ENCODE data around the gene TWF2. TPM values are rescaled to one million over a fixed set of nuclear protein-coding genes. Genes with fewer than 3 reads are reported as not detected.
"Not testable (repeated sequence)": the region's sequence is repeated elsewhere in the genome, so short reads cannot be mapped to it uniquely, and the experiment has no call there.

Gene TWF2
- total and polyA plus RNA-seq, 9 donors: 22.0 to 36.6 (median 29.2) TPM

DNA sequence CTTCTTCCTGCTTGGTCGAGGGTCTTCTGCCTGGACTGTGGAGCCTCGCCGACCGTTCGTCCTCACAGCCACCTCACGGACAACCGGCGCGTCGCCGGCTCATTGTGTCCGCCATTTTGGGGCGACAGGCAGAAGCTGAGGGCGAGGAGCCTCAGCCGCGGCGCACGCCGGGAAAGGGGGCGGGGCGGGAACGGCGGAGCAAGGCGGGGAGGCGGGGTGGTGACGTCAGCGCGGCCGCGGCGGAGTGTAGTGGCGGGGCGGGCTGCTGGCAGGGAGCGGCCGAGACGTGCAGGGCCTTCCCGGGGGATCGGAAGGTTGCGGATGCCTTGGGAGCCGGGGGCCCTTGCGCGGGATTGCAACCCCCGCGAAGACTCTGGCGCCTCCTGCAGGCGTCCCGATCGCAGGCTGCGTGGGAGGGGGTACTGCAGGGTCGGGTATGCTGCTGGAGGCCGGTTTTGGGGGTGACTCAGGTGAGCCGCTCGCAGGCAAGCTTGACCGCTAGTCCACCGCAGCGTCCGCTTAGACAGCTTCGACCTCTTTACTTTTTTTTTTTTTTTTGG lies 39.6 kb upstream of the TWF2 start, which contains the start of gene WDR82:
TSS of gene WDR82 (minus strand) at position 140 of the 560 bp plus-strand sequence. CDS start 288 bp downstream, outside the sequence.
- H3K36me3 ChIP-seq (ENCODE audit: control insufficient read depth, insufficient read depth, low read length): peaks cover 15% of the 10 kb centered on the region
- H3K27me3 ChIP-seq (ENCODE audit: control insufficient read depth, insufficient read depth, low read length): no peaks in the 10 kb centered on the region
- no peaks in the 10 kb centered on the region for H3K9me3 ChIP-seq (replicated peaks; ENCODE audit: control insufficient read depth, low read depth, low read length)
- peak; percentile 98 for DNase-seq
- H3K4me3 ChIP-seq (ENCODE audit: low read length): peak within 1 kb of the TSS; percentile 74
- under 1% methylated on average over 52 of the region's 58 CpGs for WGBS (ENCODE audit: insufficient coverage)
- H3K4me1 ChIP-seq (ENCODE audit: control insufficient read depth, insufficient read depth, low read length): peaks cover 31% of the 10 kb centered on the region
- peak within 1 kb of the TSS; percentile 96 for H3K27ac ChIP-seq (ENCODE audit: low read length)

DNA sequence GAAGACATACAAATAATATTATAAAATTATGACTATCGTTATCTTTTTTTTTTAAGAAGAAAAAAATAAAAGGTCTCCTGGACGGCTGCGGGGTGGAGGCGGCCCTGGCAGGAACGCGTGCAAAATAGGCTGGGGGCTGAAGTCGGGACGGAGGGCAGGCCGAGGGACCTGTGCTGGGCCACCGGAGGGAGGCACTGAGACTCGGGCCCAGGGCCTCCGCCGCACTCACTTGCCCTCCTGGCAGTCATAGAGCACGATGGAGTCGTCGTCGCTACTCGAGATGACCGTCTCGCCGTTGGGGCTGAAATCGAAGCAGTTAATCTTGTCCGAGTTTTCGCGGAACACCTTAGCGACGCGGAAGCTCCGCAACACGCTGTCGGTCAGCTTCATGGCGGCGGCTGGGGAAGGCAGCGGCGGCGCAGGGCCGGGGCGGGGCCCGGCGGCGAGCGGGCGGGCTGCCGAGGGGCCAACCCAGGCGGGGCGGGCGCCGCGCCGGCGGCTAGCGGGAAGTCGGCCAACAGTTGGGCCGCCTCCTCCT lies 39.1 kb upstream of the TWF2 start:
- H3K27me3 ChIP-seq (ENCODE audit: control insufficient read depth, insufficient read depth, low read length): no peaks in the 10 kb centered on the region
- peak overlapping the region; percentile 96 for H3K27ac ChIP-seq (ENCODE audit: low read length)
- H3K4me1 ChIP-seq (ENCODE audit: control insufficient read depth, insufficient read depth, low read length): peaks cover 31% of the 10 kb centered on the region
- peak overlapping the region; percentile 74 for H3K4me3 ChIP-seq (ENCODE audit: low read length)
- DNase-seq: no peak
- H3K36me3 ChIP-seq (ENCODE audit: control insufficient read depth, insufficient read depth, low read length): peaks cover 18% of the 10 kb centered on the region
- WGBS (ENCODE audit: insufficient coverage): under 1% methylated on average over 46 of the region's 54 CpGs
- H3K9me3 ChIP-seq (replicated peaks; ENCODE audit: control insufficient read depth, low read depth, low read length): no peaks in the 10 kb centered on the region

DNA sequence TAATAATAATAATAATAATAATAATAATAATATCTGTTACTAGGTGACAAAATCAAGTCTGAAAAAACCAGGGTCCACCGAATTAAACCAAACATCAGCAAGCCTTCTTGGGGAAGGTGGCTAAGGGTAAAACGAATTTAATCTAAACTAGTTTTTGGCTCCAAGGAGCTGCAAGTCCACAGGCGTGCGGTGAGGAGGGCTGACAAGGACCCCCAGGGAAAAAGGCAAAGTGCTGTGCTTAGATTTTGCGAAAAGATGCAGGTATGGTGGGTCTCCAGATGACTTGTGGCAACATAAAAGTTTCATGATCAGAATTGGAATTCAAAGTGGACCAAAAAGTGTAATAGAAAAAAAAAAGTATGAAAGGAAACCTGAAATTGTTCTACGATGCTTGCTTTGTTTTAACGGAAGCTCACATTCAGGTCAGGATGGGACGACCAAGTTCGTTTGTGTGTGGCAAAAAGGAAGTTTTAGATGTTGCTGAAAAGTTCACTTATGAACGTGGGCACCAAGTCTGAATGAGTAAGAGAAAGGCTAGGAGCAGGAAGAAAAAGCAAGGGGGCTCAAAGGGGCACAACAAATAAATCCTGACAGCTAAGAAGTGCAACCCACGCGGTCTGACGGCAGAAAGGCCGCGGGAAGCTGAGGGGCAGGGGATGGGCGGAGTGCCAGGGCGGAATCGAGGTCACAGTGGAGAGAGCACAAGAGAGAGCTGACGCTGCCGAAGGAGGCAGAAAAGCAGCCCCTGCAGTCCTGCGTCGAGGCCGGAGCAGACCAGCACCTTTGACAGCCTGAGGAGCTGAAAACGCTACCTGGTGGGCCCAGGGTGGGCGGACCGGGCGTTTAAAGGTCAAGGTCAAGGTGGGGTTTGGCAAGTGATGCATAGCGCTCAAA lies 38.4 kb upstream of the TWF2 start:
- WGBS (ENCODE audit: insufficient coverage): 1% methylated on average over 23 of the region's 28 CpGs
- Histone ChIP-seq H3K27ac (ENCODE audit: low read length) (peak overlapping the region; percentile 96), H3K4me3 (ENCODE audit: low read length) (peak overlapping the region; percentile 74), H3K27me3 (ENCODE audit: control insufficient read depth, insufficient read depth, low read length) (no peaks in the 10 kb centered on the region), H3K9me3 (replicated peaks; ENCODE audit: control insufficient read depth, low read depth, low read length) (no peaks in the 10 kb centered on the region), H3K36me3 (ENCODE audit: control insufficient read depth, insufficient read depth, low read length) (peaks cover 21% of the 10 kb centered on the region), H3K4me1 (ENCODE audit: control insufficient read depth, insufficient read depth, low read length) (peaks cover 33% of the 10 kb centered on the region)
- DNase-seq: peak; percentile 81

DNA sequence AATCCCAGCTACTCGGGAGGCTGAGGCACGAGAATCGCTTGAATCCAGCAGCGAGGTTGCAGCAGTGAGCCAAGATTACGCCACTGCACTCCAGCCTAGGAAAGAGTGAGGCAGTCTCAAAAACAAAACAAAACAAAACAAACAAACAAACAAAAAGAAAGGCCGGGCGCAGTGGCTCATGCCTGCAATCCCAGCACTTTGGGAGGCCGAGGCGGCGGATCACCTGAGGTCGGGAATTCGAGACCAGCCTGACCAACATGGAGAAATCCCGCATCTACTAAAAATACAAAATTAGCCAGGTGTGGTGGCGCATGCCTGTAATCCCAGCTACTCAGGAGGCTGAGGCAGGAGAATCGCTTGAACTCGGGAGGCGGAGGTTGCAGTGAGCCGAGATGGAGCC lies 35.8 kb upstream of the TWF2 start:
- H3K27ac ChIP-seq (ENCODE audit: low read length); H3K4me3 ChIP-seq (ENCODE audit: low read length); DNase-seq; H3K9me3 ChIP-seq (replicated peaks; ENCODE audit: control insufficient read depth, low read depth, low read length); H3K27me3 ChIP-seq (ENCODE audit: control insufficient read depth, insufficient read depth, low read length): not testable (repeated sequence)
- H3K36me3 ChIP-seq (ENCODE audit: control insufficient read depth, insufficient read depth, low read length): peaks cover 25% of the 10 kb centered on the region
- WGBS (ENCODE audit: insufficient coverage): 77% methylated on average over 5 of the region's 18 CpGs
- peaks cover 33% of the 10 kb centered on the region for H3K4me1 ChIP-seq (ENCODE audit: control insufficient read depth, insufficient read depth, low read length)

DNA sequence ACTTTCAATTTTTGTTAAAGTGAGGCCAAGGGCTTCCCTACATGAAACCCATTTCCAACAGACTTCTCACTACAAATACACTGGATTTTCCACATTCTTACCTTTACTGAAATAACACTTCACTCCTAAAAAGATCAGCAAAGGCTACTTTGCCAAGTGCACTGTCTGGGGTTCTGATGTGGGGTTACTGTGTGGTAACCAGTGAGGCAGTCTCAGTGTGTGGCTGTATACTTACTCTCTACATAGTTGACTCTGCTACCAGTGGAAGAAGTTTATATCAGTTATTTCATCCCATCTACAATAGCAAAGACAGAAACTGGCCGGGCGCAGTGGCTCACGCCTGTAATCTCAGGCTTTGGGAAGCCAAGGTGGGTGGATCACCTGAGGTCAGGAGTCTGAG lies 33.9 kb upstream of the TWF2 start:
- Histone ChIP-seq H3K9me3 (replicated peaks; ENCODE audit: control insufficient read depth, low read depth, low read length) (no peaks in the 10 kb centered on the region), H3K4me3 (ENCODE audit: low read length) (no peak overlapping the region), H3K36me3 (ENCODE audit: control insufficient read depth, insufficient read depth, low read length) (peaks cover 36% of the 10 kb centered on the region), H3K4me1 (ENCODE audit: control insufficient read depth, insufficient read depth, low read length) (peaks cover 25% of the 10 kb centered on the region), H3K27me3 (ENCODE audit: control insufficient read depth, insufficient read depth, low read length) (no peaks in the 10 kb centered on the region), H3K27ac (ENCODE audit: low read length) (no peak overlapping the region)
- WGBS (ENCODE audit: insufficient coverage): no CpG with 5 or more reads among the region's 3 CpGs
- no peak for DNase-seq

DNA sequence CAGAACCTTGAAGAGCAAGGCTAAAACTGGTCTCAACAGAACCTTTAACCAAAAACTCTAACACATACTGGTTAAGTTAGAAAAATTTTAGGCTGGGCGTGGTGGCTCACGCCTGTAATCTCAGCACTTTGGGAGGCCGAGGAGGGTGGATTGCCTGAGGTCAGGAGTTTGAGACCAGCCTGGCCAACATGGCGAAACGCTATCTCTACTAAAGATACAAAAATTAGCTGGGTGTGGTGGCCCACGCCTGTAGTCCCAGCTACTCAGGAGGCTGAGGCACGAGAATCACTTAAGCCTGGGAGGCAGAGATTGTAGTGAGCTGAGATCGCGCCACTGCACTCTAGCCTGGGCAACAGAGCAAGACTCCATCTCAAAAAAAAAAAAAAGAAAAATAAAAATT lies 33.2 kb upstream of the TWF2 start:
- not testable (repeated sequence) for H3K4me3 ChIP-seq (ENCODE audit: low read length); H3K27me3 ChIP-seq (ENCODE audit: control insufficient read depth, insufficient read depth, low read length); H3K27ac ChIP-seq (ENCODE audit: low read length); H3K9me3 ChIP-seq (replicated peaks; ENCODE audit: control insufficient read depth, low read depth, low read length); DNase-seq
- H3K4me1 ChIP-seq (ENCODE audit: control insufficient read depth, insufficient read depth, low read length): peaks cover 25% of the 10 kb centered on the region
- no CpG with 5 or more reads among the region's 9 CpGs for WGBS (ENCODE audit: insufficient coverage)
- peaks cover 38% of the 10 kb centered on the region for H3K36me3 ChIP-seq (ENCODE audit: control insufficient read depth, insufficient read depth, low read length)

DNA sequence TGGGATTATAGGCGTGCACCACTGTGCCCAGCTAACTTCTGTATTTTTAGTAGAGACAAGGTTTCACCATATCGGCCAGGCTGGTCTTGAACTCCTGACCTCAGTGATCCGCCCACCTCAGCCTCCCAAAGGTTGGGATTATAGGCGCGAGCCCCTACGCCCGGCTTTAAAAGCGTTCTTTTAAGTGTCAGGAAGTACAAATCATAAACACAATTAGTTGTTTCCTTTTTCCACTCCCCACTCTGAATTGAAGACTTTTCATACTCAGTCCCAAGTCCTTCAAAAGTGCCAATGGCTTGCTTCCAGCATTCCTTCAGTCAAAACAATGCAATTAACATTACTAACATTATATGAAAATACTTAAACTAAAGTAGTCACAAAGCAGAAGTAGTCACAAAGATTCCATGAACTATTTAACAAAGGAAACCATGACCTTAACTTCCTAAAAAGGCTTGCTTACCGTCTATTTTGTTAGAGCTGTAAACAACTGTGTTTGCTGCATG lies 31.3 kb upstream of the TWF2 start:
- Histone ChIP-seq H3K36me3 (ENCODE audit: control insufficient read depth, insufficient read depth, low read length) (peaks cover 51% of the 10 kb centered on the region), H3K4me1 (ENCODE audit: control insufficient read depth, insufficient read depth, low read length) (peaks cover 12% of the 10 kb centered on the region), H3K27me3 (ENCODE audit: control insufficient read depth, insufficient read depth, low read length) (no peaks in the 10 kb centered on the region), H3K27ac (ENCODE audit: low read length) (peak overlapping the region; percentile 49), H3K4me3 (ENCODE audit: low read length) (no peak overlapping the region), H3K9me3 (replicated peaks; ENCODE audit: control insufficient read depth, low read depth, low read length) (no peaks in the 10 kb centered on the region)
- DNase-seq: peak; percentile 48
- 45% methylated on average over 6 of the region's 9 CpGs for WGBS (ENCODE audit: insufficient coverage)

DNA sequence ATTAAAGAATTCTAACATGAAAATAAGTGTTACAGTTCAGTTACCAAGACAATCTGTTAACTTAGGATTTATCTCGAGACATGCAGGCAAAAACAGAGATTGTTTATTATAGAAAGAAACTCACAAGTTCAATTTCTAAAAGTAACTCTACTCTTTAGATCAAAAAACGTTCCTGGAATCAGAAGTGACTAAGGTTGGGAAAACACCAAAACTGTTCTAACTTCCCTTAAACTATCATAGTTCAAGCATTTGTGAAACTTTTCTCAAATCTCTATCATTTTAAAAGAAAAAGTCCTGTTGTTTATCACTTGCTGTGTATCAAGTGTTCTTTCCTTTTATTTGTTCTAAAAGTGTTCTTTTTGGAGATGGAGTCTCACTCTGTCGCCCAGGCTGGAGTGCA lies 30.8 kb upstream of the TWF2 start:
- H3K27me3 ChIP-seq (ENCODE audit: control insufficient read depth, insufficient read depth, low read length): no peaks in the 10 kb centered on the region
- H3K9me3 ChIP-seq (replicated peaks; ENCODE audit: control insufficient read depth, low read depth, low read length): no peaks in the 10 kb centered on the region
- peak overlapping the region; percentile 49 for H3K27ac ChIP-seq (ENCODE audit: low read length)
- DNase-seq: no peak
- peaks cover 12% of the 10 kb centered on the region for H3K4me1 ChIP-seq (ENCODE audit: control insufficient read depth, insufficient read depth, low read length)
- H3K36me3 ChIP-seq (ENCODE audit: control insufficient read depth, insufficient read depth, low read length): peaks cover 52% of the 10 kb centered on the region
- no peak overlapping the region for H3K4me3 ChIP-seq (ENCODE audit: low read length)
- no CpG with 5 or more reads among the region's 3 CpGs for WGBS (ENCODE audit: insufficient coverage)

DNA sequence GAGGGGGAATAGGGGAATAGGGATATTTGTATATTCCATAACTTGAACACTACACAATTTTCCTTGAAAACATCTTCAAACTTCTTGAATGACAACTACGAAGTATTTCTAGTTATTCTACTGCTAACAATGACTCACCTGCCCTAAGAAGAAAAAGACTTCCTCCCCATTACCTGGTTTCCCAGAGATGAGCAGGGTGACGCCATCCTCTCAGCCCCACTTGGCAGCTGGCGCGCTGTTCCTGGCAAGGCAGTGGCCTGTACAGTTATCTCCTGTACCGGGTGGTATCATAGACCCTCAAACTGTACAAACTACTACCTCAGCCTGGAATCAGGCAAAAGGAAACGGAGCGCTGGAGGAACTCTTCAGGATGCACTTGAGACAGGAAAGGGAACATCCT lies 29.1 kb upstream of the TWF2 start:
- H3K4me1 ChIP-seq (ENCODE audit: control insufficient read depth, insufficient read depth, low read length): peaks cover 7% of the 10 kb centered on the region
- no peak for DNase-seq
- H3K27ac ChIP-seq (ENCODE audit: low read length): no peak overlapping the region
- H3K27me3 ChIP-seq (ENCODE audit: control insufficient read depth, insufficient read depth, low read length): no peaks in the 10 kb centered on the region
- no peak overlapping the region for H3K4me3 ChIP-seq (ENCODE audit: low read length)
- peaks cover 57% of the 10 kb centered on the region for H3K36me3 ChIP-seq (ENCODE audit: control insufficient read depth, insufficient read depth, low read length)
- no peaks in the 10 kb centered on the region for H3K9me3 ChIP-seq (replicated peaks; ENCODE audit: control insufficient read depth, low read depth, low read length)
- WGBS (ENCODE audit: insufficient coverage): 92% methylated on average over 6 of the region's 7 CpGs

DNA sequence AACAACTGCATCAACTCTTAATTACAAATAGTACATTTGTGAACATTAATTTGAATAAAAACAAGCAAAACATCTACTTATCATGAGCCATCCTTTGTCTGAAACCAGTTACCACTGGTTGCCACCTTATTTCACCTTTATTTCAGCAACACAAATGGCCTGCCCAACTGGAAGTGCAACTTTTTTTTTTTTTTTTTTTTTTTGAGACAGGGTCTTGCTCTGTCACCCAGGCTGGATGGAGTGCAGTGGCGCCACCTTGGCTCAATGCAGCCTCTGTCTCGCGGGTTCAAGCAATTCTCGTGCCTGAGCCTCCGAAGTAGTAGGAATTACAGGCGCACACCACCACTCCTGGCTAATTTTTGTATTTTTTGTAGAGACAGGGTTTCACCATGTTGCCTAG lies 26.4 kb upstream of the TWF2 start:
- no peaks in the 10 kb centered on the region for H3K9me3 ChIP-seq (replicated peaks; ENCODE audit: control insufficient read depth, low read depth, low read length)
- no peaks in the 10 kb centered on the region for H3K4me1 ChIP-seq (ENCODE audit: control insufficient read depth, insufficient read depth, low read length)
- H3K4me3 ChIP-seq (ENCODE audit: low read length): no peak overlapping the region
- no peak for DNase-seq
- H3K36me3 ChIP-seq (ENCODE audit: control insufficient read depth, insufficient read depth, low read length): peaks cover 65% of the 10 kb centered on the region
- 93% methylated on average over 3 of the region's 6 CpGs for WGBS (ENCODE audit: insufficient coverage)
- H3K27ac ChIP-seq (ENCODE audit: low read length): no peak overlapping the region
- no peaks in the 10 kb centered on the region for H3K27me3 ChIP-seq (ENCODE audit: control insufficient read depth, insufficient read depth, low read length)
